ENCODE data around the gene SDR39U1.

The SDR39U1 gene

GRCh38 chr14:24392325-24393091 is 50.1 kb downstream of the SDR39U1 start:
- DNase-seq (ENCODE audit: low read depth in 1 of 2, low spot score in 1 of 2): no peak

- DNase-seq (ENCODE audit: low read depth in 1 of 2, low spot score in 1 of 2): no peak
Observed at GRCh38 chr14:24390701-24391468, 51.7 kb downstream of the SDR39U1 start.
